ENCODE measurements around the gene BMF.

DNA sequence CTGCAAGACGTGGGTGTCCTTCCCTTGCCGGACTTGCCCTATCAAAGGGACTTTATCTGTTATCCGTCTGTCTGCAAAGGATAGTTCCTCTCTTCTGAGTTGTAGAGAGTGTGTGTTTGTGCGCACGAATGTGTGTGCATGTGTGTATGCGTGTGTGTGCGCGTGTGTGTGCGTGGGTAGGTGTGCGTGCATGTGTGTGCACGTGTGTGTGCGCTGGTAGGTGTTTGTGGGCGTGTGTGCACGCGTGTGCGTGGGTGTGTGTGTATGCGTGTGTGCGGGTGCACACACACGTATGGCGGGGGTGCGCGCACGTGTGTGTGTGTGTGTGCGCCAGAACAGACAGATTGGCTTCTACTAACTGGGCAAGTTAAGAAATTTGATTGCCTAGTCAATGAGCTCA, 4.1 kb upstream of the BMF start:
- TF ChIP-seq BHLHE40 (IDR thresholded peaks at IDR 0.05; ENCODE audit: low read depth, low read length) (no peak), RFX5 (IDR thresholded peaks at IDR 0.05) (no peak), POLR2A (IDR thresholded peaks at IDR 0.05; ENCODE audit: low read length) (no peak), EP300 (IDR thresholded peaks at IDR 0.05) (no peak)
- TF ChIP-seq, protein P1, sequence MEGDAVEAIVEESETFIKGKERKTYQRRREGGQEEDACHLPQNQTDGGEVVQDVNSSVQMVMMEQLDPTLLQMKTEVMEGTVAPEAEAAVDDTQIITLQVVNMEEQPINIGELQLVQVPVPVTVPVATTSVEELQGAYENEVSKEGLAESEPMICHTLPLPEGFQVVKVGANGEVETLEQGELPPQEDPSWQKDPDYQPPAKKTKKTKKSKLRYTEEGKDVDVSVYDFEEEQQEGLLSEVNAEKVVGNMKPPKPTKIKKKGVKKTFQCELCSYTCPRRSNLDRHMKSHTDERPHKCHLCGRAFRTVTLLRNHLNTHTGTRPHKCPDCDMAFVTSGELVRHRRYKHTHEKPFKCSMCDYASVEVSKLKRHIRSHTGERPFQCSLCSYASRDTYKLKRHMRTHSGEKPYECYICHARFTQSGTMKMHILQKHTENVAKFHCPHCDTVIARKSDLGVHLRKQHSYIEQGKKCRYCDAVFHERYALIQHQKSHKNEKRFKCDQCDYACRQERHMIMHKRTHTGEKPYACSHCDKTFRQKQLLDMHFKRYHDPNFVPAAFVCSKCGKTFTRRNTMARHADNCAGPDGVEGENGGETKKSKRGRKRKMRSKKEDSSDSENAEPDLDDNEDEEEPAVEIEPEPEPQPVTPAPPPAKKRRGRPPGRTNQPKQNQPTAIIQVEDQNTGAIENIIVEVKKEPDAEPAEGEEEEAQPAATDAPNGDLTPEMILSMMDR (IDR thresholded peaks at IDR 0.05): no peak
- TF ChIP-seq, protein P2, sequence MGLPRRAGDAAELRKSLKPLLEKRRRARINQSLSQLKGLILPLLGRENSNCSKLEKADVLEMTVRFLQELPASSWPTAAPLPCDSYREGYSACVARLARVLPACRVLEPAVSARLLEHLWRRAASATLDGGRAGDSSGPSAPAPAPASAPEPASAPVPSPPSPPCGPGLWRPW (IDR thresholded peaks at IDR 0.05): no peak
- TF ChIP-seq, protein P3, sequence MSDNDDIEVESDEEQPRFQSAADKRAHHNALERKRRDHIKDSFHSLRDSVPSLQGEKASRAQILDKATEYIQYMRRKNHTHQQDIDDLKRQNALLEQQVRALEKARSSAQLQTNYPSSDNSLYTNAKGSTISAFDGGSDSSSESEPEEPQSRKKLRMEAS (IDR thresholded peaks at IDR 0.05): no peak
- TF ChIP-seq, protein P4, sequence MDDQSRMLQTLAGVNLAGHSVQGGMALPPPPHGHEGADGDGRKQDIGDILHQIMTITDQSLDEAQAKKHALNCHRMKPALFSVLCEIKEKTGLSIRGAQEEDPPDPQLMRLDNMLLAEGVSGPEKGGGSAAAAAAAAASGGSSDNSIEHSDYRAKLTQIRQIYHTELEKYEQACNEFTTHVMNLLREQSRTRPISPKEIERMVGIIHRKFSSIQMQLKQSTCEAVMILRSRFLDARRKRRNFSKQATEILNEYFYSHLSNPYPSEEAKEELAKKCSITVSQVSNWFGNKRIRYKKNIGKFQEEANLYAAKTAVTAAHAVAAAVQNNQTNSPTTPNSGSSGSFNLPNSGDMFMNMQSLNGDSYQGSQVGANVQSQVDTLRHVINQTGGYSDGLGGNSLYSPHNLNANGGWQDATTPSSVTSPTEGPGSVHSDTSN (IDR thresholded peaks at IDR 0.05): no peak
